Fibroblast of lung (primary cell): ENCODE data around the gene SMNDC1. TPM values are rescaled to one million over a fixed set of nuclear protein-coding genes. Genes with fewer than 3 reads are reported as not detected.

Source experiments
- DNase-seq, 2 donors: peaks; one replicate each; pipeline versions ENCODE4 v3.0.0 to v3.0.0-alpha.2; 2010; ENCODE audit warnings: low read depth in 2 of 2
- H2AFZ ChIP-seq: 2 replicates; pipeline ENCODE4 v1.5.1; 2012; ENCODE audit warnings: low read length, control low read depth, inconsistent platforms
- H3K27ac ChIP-seq: 2 replicates; pipeline ENCODE4 v1.5.1; 2011; ENCODE audit warnings: low read length, control low read depth; ENCODE audit not compliant: insufficient read depth
- H3K27me3 ChIP-seq: 2 replicates; pipeline ENCODE4 v1.5.1; 2011; ENCODE audit warnings: mild to moderate bottlenecking, low read length; ENCODE audit not compliant: control insufficient read depth, insufficient read depth
- H3K36me3 ChIP-seq: 2 replicates; pipeline ENCODE4 v1.5.1; 2011; ENCODE audit warnings: low read length; ENCODE audit not compliant: control insufficient read depth, insufficient read depth
- H3K4me1 ChIP-seq: 2 replicates; pipeline ENCODE4 v1.5.1; 2011; ENCODE audit warnings: low read length; ENCODE audit not compliant: control insufficient read depth, insufficient read depth; ENCODE audit errors: extremely low read depth
- H3K4me2 ChIP-seq: 2 replicates; pipeline ENCODE4 v1.5.1; 2011; ENCODE audit warnings: low read length, control low read depth; ENCODE audit not compliant: insufficient read depth; ENCODE audit errors: extremely low read depth
- H3K4me3 ChIP-seq, 4 experiments: fragments of 200-600 bp in 1 of 4; sonication (generic) in 1 of 4; replicated peaks in 1 of 4; 2 replicates each; pipeline ENCODE4 v1.5.1; 2011 to 2016; ENCODE audit warnings: low read length in 4 of 4, low read depth in 3 of 4, mild to moderate bottlenecking in 3 of 4, control low read depth in 2 of 4, inconsistent platforms in 1 of 4, mixed read lengths in 1 of 4; ENCODE audit not compliant: insufficient read depth in 1 of 4; ENCODE audit errors: control extremely low read depth in 1 of 4
- H3K79me2 ChIP-seq: 2 replicates; pipeline ENCODE4 v1.5.1; 2012; ENCODE audit warnings: mild to moderate bottlenecking, low read length, inconsistent platforms; ENCODE audit not compliant: control insufficient read depth, insufficient read depth
- H3K9ac ChIP-seq: 2 replicates; pipeline ENCODE4 v1.5.1; 2011; ENCODE audit warnings: mild to moderate bottlenecking, low read length, control low read depth; ENCODE audit not compliant: insufficient read depth
- H3K9me3 ChIP-seq: 2 replicates; pipeline ENCODE4 v1.5.1; 2012; ENCODE audit warnings: low read depth, low read length; ENCODE audit not compliant: control insufficient read depth, insufficient read depth
- H4K20me1 ChIP-seq: 2 replicates; pipeline ENCODE4 v1.5.1; 2011; ENCODE audit warnings: low read length; ENCODE audit not compliant: control insufficient read depth, insufficient read depth; ENCODE audit errors: extremely low read depth
- CTCF ChIP-seq, 2 donors: IDR thresholded peaks in 1 of 2; conservative IDR thresholded peaks in 1 of 2; 1 replicate in 1 of 2; 2 replicates in 1 of 2; pipeline ENCODE4 v1.5.1; 2011 to 2012; ENCODE audit warnings: low read length in 2 of 2, control low read depth in 1 of 2, inconsistent platforms in 1 of 2, low read depth in 1 of 2, mild to moderate bottlenecking in 1 of 2
- EZH2 ChIP-seq: IDR thresholded peaks from 2 replicates; pipeline ENCODE4 v1.5.1; 2012; ENCODE audit warnings: low read length, control low read depth, mild to moderate bottlenecking; ENCODE audit errors: missing control alignments
- polyA plus RNA-seq, 2 donors: library from polyadenylated mRNA; depleted of rRNA in 1 of 2; stranded (reverse) in 1 of 2; unstranded in 1 of 2; fragments of >200 nt; gene quantifications; 2 replicates each; pipeline ENCODE4 v1.2.1, GENCODE V29; 2011 to 2012; ENCODE audit warnings: missing spikeins in 1 of 2
- total RNA-seq: library from RNA; depleted of rRNA; stranded (reverse); fragments of >200 nt; gene quantifications from 2 replicates; pipeline ENCODE4 v1.2.1, GENCODE V29; 2014

Gene SMNDC1
- total and polyA plus RNA-seq, 2 donors (not counting 1 experiment from before 2014, with no cell fraction given), result 8.9 to 19.4 TPM

- no peak for TF ChIP-seq EZH2
- TF ChIP-seq CTCF (conservative IDR thresholded peaks at IDR 0.05 in 1 of 2, IDR thresholded peaks at IDR 0.05 in 1 of 2; ENCODE audit: low read depth in 1 of 2, low read length in 2 of 2), result no peak
- H3K4me3 ChIP-seq, result no peak overlapping the region
- DNase-seq, result no peak
- no peaks in the 10 kb centered on the region for H3K4me1 ChIP-seq
- H3K4me2 ChIP-seq, result no peak overlapping the region
- no peaks in the 10 kb centered on the region for H3K27me3 ChIP-seq
- H3K79me2 ChIP-seq, result no peaks in the 10 kb centered on the region
- H3K9ac ChIP-seq, result no peak overlapping the region
- no peak overlapping the region for H2AFZ ChIP-seq
- H4K20me1 ChIP-seq, result no peaks in the 10 kb centered on the region
- H3K9me3 ChIP-seq, result no peaks in the 10 kb centered on the region
- no peaks in the 10 kb centered on the region for H3K36me3 ChIP-seq
- no peak overlapping the region for H3K27ac ChIP-seq
These were observed 29.5 kb downstream of the SMNDC1 start for GRCh38 chr10:110275128-110275729.

GRCh38 chr10:110274647-110275046 is 30.1 kb downstream of the SMNDC1 start:
- no peak overlapping the region for H3K4me2 ChIP-seq
- no peaks in the 10 kb centered on the region for H3K79me2 ChIP-seq
- no peak for DNase-seq
- no peak overlapping the region for H3K9ac ChIP-seq
- H2AFZ ChIP-seq, result no peak overlapping the region
- H3K27me3 ChIP-seq, result no peaks in the 10 kb centered on the region
- no peaks in the 10 kb centered on the region for H3K36me3 ChIP-seq
- no peak overlapping the region for H3K4me3 ChIP-seq
- no peaks in the 10 kb centered on the region for H3K4me1 ChIP-seq
- H3K27ac ChIP-seq, result no peak overlapping the region
- no peaks in the 10 kb centered on the region for H3K9me3 ChIP-seq
- H4K20me1 ChIP-seq, result no peaks in the 10 kb centered on the region
- TF ChIP-seq CTCF (conservative IDR thresholded peaks at IDR 0.05 in 1 of 2, IDR thresholded peaks at IDR 0.05 in 1 of 2; ENCODE audit: low read depth in 1 of 2, low read length in 2 of 2), result no peak
- TF ChIP-seq EZH2, result no peak

GRCh38 chr10:110274072-110274627 is 30.6 kb downstream of the SMNDC1 start:
- no peak overlapping the region for H3K9ac ChIP-seq
- no peak overlapping the region for H3K4me3 ChIP-seq
- no peak overlapping the region for H3K27ac ChIP-seq
- no peaks in the 10 kb centered on the region for H3K4me1 ChIP-seq
- no peak overlapping the region for H3K4me2 ChIP-seq
- no peak for DNase-seq
- H3K9me3 ChIP-seq, result no peaks in the 10 kb centered on the region
- no peak overlapping the region for H2AFZ ChIP-seq
- no peaks in the 10 kb centered on the region for H3K27me3 ChIP-seq
- H4K20me1 ChIP-seq, result no peaks in the 10 kb centered on the region
- TF ChIP-seq CTCF (conservative IDR thresholded peaks at IDR 0.05 in 1 of 2, IDR thresholded peaks at IDR 0.05 in 1 of 2; ENCODE audit: low read depth in 1 of 2, low read length in 2 of 2), result no peak
- no peak for TF ChIP-seq EZH2
- H3K79me2 ChIP-seq, result no peaks in the 10 kb centered on the region
- H3K36me3 ChIP-seq, result no peaks in the 10 kb centered on the region
